GM21381 (cell line): ENCODE measurements around the gene GPATCH2L.
A peak's percentile ranks its signal among the peaks of the same experiment; 100 is the strongest.

Source experiments
- ATAC-seq: cut with Tn5 transposase; IDR thresholded peaks from one replicate; pipeline ENCODE4 v1.9.1; 2021; ENCODE audit warnings: mild to moderate bottlenecking, moderate library complexity; ENCODE audit not compliant: unreplicated experiment

The GPATCH2L gene

GRCh38 chr14:76195003-76195402 lies 43.3 kb downstream of the GPATCH2L start:
- ATAC-seq: no peak

DNA sequence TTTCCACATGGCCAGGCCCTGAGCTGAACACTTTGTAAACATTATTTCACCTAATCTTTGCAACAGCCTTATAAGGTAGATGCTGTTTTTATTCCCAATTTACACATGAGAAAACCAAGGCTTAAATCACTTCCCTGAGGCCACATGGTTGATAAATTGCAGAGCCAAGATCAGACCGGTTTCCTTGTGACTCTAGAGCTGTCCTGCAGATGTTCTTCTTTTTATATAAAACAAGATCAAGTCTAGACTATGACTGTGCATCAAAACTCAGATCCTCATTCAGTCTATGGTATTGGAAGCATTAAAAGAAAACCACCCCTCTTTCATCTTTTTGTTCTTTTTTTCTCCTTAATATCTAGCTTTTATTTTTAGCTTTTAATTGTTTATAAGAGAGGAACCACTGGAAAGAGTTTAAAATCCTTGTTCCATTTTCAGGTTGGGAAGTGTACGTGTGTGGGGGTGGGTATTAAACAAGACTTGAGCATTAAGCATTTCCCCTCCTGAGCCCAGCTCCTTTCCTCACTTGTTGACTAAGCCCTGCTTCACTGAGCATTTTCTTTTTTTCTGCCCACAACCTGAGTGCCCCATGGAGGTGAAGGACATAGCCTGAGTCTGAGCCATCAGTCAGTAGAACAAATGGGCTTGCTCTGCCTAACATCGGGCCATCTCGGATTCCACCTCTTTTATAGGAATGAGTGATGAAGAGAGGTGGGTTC lies 45.4 kb downstream of the GPATCH2L start:
- ATAC-seq: no peak

GRCh38 chr14:76201162-76201561 lies 49.4 kb downstream of the GPATCH2L start:
- ATAC-seq: no peak

DNA sequence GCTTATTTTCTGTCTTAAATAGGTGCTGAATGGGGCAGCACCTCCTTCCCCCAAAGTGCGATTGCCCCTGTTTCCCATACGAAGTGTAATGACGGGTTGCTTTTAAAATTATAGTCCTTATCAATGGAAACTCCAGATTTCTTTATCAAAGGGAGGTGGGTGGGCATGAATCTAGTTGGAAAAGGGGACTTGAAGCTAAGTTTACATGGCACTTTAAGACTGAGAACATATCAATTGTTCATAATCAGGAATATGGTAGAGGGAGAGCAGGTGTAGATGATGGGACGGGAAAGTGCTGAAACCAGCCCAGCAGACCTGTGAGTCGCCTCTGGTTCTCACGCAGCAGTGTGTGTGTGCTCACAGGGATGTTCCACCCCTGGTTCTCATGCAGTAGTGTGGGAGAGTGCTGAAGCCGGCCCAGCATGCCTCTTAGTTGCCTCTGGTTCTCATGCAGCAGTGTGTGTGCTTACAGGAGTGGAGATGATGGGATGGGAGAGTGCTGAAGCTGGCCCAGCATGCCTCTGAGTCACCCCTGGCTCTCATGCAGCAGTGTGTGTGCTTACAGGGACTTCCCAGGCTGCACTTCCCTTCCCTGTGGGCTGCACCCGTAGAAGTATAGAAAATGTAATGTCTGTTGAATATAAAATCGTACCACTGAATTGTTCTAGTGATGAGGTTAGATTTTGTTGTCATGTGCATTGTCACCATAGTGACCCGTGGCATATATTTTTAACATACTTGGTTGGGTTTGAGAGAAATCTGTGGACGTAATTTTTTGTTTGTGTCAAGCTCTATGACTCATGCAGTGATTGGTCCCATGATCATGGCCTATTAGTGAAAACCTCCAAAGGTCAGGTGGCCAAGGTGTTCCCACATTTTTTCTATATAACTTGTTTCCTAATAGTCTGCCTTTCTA lies 51.6 kb downstream of the GPATCH2L start:
- peak; percentile 75 for ATAC-seq

GRCh38 chr14:76204461-76205230 lies 52.9 kb downstream of the GPATCH2L start:
- ATAC-seq: no peak

DNA sequence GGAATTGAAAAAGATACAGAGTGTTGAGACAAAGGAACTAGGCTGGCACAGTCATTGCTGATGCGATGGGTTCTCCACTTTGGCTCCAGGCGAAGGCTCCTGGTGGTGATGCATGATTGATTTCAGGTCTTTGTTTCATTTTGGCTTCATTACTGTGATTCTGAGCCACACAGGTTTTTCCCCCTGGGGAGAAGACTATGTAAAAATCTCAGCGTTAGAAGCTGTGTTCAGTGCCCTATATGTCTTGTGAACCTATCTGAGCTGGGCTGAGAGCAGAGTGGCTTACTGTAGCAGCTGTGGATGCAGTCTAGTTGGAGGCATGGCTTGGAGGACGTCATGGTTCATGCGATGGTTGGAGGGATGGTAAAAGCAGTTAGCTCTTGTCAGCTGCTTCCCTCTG lies 54.0 kb downstream of the GPATCH2L start:
- no peak for ATAC-seq

GRCh38 chr14:76208340-76208739 lies 56.6 kb downstream of the GPATCH2L start:
- no peak for ATAC-seq

DNA sequence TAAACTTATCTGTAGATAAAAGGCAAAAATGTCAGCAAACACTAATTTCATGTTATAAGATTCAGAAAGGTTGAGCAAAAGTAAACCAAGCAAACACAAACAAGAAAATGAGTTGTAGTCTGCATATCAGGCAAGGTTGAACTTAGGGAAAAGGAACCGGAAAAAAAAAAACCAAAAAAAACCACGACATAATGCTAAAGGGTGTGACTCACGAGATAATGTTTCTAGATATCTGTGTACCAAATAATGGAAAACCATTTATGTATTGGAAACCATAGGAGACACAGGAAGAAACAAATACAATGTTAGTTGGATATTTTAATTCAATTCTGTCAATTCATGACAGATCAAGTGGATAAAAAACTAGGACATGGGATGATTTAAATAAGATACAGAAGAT lies 60.5 kb downstream of the GPATCH2L start:
- ATAC-seq: no peak

- no peak for ATAC-seq
Measured at GRCh38 chr14:76217179-76217578, 65.5 kb downstream of the GPATCH2L start.

DNA sequence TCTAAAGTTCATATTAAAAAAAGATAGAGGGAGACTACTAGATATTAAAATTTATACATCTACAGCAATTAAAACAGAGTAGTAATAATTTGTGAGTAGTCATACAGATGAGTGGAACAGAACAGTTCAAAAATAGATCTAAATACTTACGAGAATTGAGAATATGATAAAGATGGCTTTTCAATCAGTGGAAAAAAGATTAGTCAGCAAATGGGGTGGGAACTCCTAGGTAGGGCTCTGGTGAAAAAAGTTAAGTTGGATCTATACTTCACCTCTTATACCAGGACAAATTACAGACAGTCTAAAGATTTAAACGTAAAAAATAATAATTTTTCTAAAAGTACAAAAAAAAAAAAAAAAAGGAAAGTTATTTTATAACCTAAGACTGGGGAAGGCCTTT lies 66.9 kb downstream of the GPATCH2L start:
- ATAC-seq: no peak

GRCh38 chr14:76219873-76220272 lies 68.2 kb downstream of the GPATCH2L start:
- ATAC-seq: no peak

- ATAC-seq: no peak
Measured at GRCh38 chr14:76227450-76228050, 75.8 kb downstream of the GPATCH2L start.

GRCh38 chr14:76228138-76228537 lies 76.4 kb downstream of the GPATCH2L start:
- no peak for ATAC-seq

- no peak for ATAC-seq
Measured at GRCh38 chr14:76232800-76233199, 81.1 kb downstream of the GPATCH2L start.

GRCh38 chr14:76235628-76236027 lies 83.9 kb downstream of the GPATCH2L start:
- ATAC-seq: no peak

DNA sequence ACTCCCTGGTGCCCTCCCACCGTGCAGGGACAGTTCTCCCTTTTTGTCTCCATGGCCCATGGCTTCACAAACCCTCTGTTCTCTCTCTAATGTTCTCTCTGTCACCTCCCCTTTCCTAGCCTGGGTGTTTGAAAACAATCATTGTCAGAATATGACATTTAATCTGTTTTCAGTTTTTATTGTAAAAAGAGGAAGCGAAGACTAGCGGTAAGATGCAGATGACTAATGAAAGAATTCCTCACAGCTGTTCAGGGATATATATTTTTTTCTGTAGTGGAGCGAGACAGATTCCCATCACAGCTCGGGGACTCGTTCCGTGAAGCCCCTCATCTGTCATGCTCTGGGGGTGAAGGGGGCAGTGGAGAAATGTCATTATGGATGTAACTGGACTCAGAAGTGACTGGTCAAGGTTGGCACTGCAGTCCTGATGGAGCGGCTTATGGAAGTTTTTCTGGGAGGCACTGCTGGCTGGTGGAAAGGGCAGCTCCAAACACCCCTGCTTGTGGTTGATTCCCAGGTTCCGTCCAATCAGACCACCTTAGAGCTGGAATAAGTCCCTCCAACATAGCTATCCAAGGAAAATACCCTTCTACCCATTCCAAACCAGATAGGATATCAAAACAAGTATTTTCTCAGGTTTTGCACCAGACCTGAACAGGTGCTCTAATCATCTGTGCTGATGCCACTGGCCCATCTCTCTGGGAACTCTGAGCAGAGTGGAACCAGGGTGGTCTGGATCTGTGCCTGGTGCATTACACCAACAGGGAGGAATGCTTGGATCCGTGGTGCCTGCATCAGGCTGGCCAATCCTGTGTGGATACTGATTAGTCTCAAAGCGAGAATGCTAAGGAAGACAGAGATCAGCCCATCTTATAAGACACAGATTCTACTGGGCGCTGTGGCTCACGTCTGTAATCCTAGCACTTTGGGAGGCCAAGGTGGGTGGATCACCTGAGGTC lies 84.7 kb downstream of the GPATCH2L start:
- peak; percentile 68 for ATAC-seq

DNA sequence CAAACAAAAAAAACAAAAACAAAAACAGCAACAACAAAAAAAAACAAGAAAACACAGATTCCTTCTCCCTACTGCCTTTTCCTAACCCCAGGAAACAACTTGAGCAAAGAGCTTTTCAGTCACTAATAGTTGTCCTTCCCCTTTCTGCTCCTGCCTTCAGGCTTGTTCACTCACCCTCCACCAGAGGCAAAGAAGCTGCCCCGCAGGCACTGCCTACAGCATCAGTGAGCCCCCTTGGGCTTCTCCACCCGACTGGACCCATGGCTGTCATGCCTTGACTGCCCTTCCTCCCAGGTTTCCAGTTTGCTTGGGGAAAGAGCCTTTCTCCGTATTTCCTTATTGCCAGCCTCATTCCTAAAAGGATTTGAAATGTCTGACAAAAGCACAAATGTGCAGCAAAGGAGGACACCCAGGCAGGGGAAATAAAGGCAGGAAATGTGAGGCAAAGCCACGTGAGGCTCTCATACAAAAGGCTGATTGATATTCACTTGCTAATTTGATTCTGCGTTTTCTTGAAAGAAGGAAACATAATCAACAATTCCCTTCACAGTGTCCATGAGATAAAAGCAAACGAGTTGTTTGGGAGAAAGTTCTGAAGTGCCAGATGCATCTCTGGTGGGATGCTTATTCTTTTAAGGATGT lies 85.7 kb downstream of the GPATCH2L start:
- no peak for ATAC-seq

GRCh38 chr14:76245097-76245496 lies 93.4 kb downstream of the GPATCH2L start:
- no peak for ATAC-seq

GRCh38 chr14:76250302-76250701 lies 98.6 kb downstream of the GPATCH2L start:
- ATAC-seq: no peak
